Sigmoid colon (tissue), 4 donors: ENCODE results near the gene PALM3.

Source experiments
- CTCF ChIP-seq, 4 experiments: fragments of 450-650 bp in 3 of 4; fragments of 200-600 bp in 1 of 4; IDR thresholded peaks; one replicate each; pipeline ENCODE4 v1.5.1; 2016 to 2019; ENCODE audit warnings: antibody characterized with exemption in 4 of 4, mild to moderate bottlenecking in 3 of 4, moderate library complexity in 2 of 4
- EP300 ChIP-seq, 4 donors: sonication (generic); formaldehyde crosslinking; IDR thresholded peaks; one replicate each; pipeline ENCODE4 v1.6.1; 2017; ENCODE audit warnings: antibody characterized with exemption in 4 of 4
- POLR2A ChIP-seq, 2 donors: fragments of 450-650 bp; IDR thresholded peaks; one replicate each; pipeline ENCODE4 v1.6.1; 2016; ENCODE audit warnings: antibody characterized with exemption in 2 of 2, mild to moderate bottlenecking in 2 of 2, moderate library complexity in 2 of 2

DNA sequence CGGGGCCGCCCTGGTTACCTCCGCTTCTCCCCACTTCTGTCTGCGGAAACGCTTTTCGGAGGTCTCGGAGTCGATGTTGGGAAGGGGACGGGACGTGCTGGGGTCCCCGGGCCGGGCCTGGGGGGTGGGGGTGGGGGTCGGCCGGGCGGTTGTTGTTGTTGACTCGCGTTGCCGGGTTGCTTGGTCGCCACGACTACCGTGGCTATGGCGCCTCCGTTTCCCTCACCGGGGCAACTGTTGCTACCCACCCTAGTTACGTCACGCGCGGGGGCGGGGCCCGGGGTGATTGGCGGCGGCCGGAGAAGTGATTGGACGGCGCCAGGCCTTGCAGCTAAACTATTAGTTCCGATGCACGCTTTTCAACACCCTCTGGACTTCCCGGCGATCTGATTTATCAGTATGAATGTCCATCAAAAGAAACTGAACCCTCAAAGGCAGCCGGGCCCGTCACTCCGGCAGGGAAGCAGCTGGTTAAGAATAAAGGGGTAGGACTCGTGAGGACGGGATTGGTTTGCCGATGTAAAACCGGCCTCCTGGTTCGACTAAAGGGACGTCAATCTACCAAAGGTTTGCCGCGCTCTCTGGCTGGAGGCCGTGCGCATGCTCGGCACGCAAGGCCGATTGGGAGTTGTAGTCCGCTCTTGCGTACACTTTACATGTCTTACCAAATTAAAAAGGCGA lies 55.7 kb downstream of the PALM3 start, which contains the start of gene RFX1:
- TF ChIP-seq CTCF (IDR thresholded peaks at IDR 0.05) (no peak), EP300 (IDR thresholded peaks at IDR 0.05) (peak in 1 of 4 donors; percentile 46), POLR2A (IDR thresholded peaks at IDR 0.05) (peak in 1 of 2 donors; percentile 18)
